ENCODE data around the gene SF3B2.

DNA sequence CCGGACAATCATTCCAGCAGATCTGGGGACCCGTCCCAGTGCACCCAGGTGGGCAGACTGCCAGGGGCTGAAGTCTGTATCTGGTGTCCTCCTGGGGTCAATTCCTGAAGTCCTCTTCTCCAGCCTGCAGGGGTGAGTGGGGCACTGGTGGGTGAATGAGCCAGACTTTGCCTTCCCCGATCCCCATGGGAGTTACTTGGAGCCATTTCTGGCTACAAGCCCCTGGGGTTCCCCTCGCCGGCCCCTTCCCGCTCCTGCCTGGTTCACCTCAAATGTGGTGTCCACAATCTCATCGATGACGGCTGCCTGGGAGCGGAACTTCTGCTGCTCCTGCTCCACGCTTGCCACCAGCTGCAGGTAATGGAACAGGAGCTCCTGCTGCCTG is 35.4 kb upstream of the SF3B2 start:
- no peak for TF ChIP-seq CTCF (IDR thresholded peaks at IDR 0.05; ENCODE audit: low read depth, low read length, missing input control)
- no peak for TF ChIP-seq REST (IDR thresholded peaks at IDR 0.05)
- TF ChIP-seq FOXA1 (IDR thresholded peaks at IDR 0.05) = no peak
- TF ChIP-seq TAF1 (conservative IDR thresholded peaks at IDR 0.05) = no peak
- TF ChIP-seq MAX (IDR thresholded peaks at IDR 0.05) = no peak
- TF ChIP-seq JUND (IDR thresholded peaks at IDR 0.05) = no peak
- TF ChIP-seq, protein P1, sequence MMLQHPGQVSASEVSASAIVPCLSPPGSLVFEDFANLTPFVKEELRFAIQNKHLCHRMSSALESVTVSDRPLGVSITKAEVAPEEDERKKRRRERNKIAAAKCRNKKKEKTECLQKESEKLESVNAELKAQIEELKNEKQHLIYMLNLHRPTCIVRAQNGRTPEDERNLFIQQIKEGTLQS (IDR thresholded peaks at IDR 0.05) = no peak
- no peak for TF ChIP-seq RAD21 (IDR thresholded peaks at IDR 0.05)

Data from liver (tissue), 3 donors.